HUDEP-2 (cell line): ENCODE data around the gene PLEKHG3.

Experiments
- DNase-seq, 76 experiments: peaks; one replicate each; lab custom pipeline; 2025; ENCODE audit not compliant: unreplicated experiment in 76 of 76; lab: John Stamatoyannopoulos, UW

Gene PLEKHG3

GRCh38 chr14:64775081-64775777 is 71.0 kb downstream of the PLEKHG3 start:
- DNase-seq: peak in 13 of 76 experiments; percentile 9 to 45 (median 27)

GRCh38 chr14:64777461-64777860 is 73.2 kb downstream of the PLEKHG3 start:
- DNase-seq: no peak

- DNase-seq: no peak
Measured at GRCh38 chr14:64778104-64778754, 74.0 kb downstream of the PLEKHG3 start.

DNA sequence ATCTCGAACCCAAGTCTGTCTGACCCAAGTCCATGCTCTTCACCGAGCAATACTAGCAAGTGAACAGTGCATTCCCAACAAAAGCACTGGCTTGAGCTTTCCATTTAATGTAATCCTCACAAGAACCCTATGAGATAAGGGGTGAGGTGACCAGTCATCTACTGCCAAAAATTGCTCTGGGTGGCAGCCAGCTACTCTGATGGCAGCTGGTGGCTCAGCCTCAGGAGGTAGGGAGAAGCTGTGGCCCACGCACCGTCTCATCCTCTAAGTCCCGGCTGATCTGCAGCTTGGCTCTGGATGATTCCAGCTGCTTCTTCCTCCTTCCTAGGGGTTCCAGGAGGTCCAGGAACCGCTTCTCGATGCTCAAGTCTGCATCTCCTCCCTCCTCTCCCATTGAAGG is 75.2 kb downstream of the PLEKHG3 start:
- DNase-seq: peak in 29 of 76 experiments; percentile 4 to 48 (median 25)

GRCh38 chr14:64782196-64782595 is 78.0 kb downstream of the PLEKHG3 start:
- DNase-seq: no peak

- no peak for DNase-seq
Measured at GRCh38 chr14:64784006-64784405, 79.8 kb downstream of the PLEKHG3 start.

- no peak for DNase-seq
Measured at GRCh38 chr14:64786296-64787149, 82.3 kb downstream of the PLEKHG3 start.

- no peak for DNase-seq
Measured at GRCh38 chr14:64787619-64788018, 83.4 kb downstream of the PLEKHG3 start.

DNA sequence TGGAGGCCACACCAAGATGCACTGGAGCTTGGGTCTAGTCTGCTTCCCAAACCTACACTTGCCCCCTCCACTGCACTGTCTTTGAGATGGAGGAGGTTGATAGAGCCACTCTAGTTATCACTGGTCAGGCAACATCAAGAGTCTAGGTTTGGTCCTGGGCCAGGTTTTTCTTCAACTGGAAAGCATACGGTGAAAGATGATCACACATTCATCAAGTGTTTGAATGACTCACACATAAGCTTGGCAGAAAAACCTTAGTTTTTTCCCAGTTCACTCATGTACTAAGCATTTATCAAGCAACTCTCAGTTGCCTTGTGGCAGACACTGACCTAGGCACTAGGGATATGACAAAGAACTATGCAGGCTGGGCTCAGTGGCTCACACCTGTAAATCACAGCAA is 84.5 kb downstream of the PLEKHG3 start:
- peak in 65 of 76 experiments; percentile 15 to 88 (median 67) for DNase-seq

DNA sequence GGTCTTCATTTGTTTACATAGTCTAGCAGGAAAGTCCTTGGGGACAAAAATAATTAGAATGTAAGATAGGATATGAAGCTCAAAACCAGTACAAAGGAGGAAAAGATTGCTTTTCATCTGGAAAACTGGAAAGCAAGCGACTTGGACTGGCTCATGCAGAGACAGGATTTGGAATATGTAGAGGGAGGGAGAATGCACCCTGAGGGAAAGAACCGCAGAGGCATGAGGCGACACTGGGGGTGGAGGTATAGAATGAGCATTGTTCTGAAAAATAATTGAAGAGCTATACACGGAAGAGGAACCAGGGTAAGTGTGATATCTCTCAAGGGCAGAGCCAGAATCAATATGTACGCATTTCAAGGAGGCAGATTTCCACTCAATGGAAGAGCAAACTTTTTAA is 85.5 kb downstream of the PLEKHG3 start:
- no peak for DNase-seq

GRCh38 chr14:64790478-64790877 is 86.3 kb downstream of the PLEKHG3 start:
- DNase-seq: no peak

GRCh38 chr14:64792231-64792630 is 88.0 kb downstream of the PLEKHG3 start:
- DNase-seq: peak in 1 of 76 experiments; percentile 3

DNA sequence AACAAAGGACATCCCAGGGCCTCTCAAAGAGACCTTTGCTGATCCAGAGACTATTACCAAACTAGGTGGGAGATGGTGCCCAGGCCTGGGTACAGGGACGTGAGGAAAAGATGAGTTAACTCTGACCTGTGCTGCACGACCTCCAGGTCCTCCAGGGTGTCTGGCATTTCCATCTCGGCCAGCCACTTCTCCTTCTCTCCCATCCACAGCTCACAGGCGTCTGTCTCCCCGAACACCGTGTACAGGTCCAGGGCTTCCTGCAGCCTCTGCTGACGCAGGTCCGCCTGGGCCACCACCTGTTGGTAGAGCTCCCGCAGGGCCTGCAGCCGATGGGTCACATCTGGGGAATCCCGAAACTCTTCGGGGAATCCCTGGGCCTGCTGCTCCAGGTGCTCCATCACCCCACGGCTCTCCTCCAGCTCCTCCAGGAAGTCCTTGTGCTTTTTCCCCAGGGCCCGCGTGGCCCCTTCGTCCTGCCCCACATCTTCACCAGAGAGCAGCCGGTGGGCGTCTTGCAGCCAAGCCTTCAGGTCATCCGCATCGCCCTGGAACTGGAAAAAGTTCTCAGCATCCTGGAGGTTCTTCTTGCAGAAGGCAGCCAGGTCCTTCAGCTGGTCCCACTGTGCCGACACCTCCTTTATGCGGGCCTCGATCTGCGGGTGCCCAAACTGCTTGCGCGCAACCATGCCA is 88.8 kb downstream of the PLEKHG3 start:
- no peak for DNase-seq

GRCh38 chr14:64795211-64795610 is 91.0 kb downstream of the PLEKHG3 start:
- DNase-seq: no peak

- no peak for DNase-seq
Measured at GRCh38 chr14:64795921-64796320, 91.7 kb downstream of the PLEKHG3 start.

GRCh38 chr14:64796369-64796768 is 92.1 kb downstream of the PLEKHG3 start:
- no peak for DNase-seq

GRCh38 chr14:64799555-64799954 is 95.3 kb downstream of the PLEKHG3 start:
- DNase-seq: no peak
